Ascending aorta (tissue), 2 donors: ENCODE data around the gene RPTOR. TPM values are rescaled to one million over a fixed set of nuclear protein-coding genes. Genes with fewer than 3 reads are reported as not detected.

Experiments
- DNase-seq, 2 donors: peaks; one replicate each; pipeline ENCODE4 v3.0.0-alpha.2; 2019; ENCODE audit warnings: low spot score in 2 of 2
- H3K27ac ChIP-seq, 2 donors: fragments of 200-600 bp; sonication (generic); one replicate each; pipeline ENCODE4 v1.5.1; 2016 to 2017; ENCODE audit warnings: mild to moderate bottlenecking in 1 of 2
- H3K27me3 ChIP-seq: fragments of 200-600 bp; sonication (generic); one replicate; pipeline ENCODE4 v1.5.1; 2017
- H3K36me3 ChIP-seq, 2 donors: fragments of 200-600 bp; sonication (generic); one replicate each; pipeline ENCODE4 v1.5.1; 2016
- H3K4me1 ChIP-seq, 2 donors: fragments of 200-600 bp; sonication (generic); one replicate each; pipeline ENCODE4 v1.5.1; 2016 to 2017; ENCODE audit warnings: mild to moderate bottlenecking in 1 of 2
- H3K4me3 ChIP-seq, 2 donors: fragments of 200-600 bp; sonication (generic); one replicate each; pipeline ENCODE4 v1.5.1; 2016 to 2017; ENCODE audit warnings: mild to moderate bottlenecking in 1 of 2
- H3K9me3 ChIP-seq, 2 donors: fragments of 200-600 bp; sonication (generic); one replicate each; pipeline ENCODE4 v1.5.1; 2016
- intact Hi-C: fragments of 100-400 bp; cut with DNase I; formaldehyde crosslinking; loops from one replicate; pipeline ENCODE4 v1.15.1; 2023
- total RNA-seq: library from RNA; depleted of rRNA; stranded (reverse); fragments of >200 nt; gene quantifications from one replicate; pipeline ENCODE4 v1.1.0, GENCODE V29; 2016
- TF ChIP-seq, protein P1 (sequence below), 3 experiments: fragments of 200-600 bp in 2 of 3; fragments of 450-650 bp in 1 of 3; sonication (generic) in 2 of 3; IDR thresholded peaks; one replicate each; pipeline ENCODE4 v1.5.1; 2016 to 2019; ENCODE audit warnings: antibody characterized with exemption in 3 of 3, mild to moderate bottlenecking in 1 of 3, moderate library complexity in 1 of 3

The RPTOR gene
- total RNA-seq, 1 donor from 2014 or later = 36.1 TPM

DNA sequence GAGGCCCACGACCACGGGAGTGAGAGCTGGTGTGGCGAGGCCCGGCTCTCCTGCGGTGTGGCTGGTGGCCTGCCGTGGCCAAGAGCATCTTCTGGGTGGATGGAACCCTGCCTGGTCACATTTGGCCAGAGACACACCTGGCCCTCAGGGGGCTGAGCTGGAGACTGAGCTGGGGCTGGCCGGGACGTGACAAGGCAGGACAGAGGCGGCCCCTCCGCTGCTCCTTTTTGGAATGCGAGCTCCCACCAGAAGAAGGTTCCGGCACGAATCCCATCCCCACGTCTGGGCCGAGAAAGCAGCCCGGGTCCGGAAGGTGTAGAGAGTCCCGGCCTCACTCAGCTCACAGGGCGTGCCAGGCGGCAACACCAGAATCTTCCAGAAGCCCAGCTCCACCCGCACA, 421.0 kb downstream of the RPTOR start:
- intact Hi-C loops = no loop called here
- no peak for DNase-seq
- TF ChIP-seq, protein P1, sequence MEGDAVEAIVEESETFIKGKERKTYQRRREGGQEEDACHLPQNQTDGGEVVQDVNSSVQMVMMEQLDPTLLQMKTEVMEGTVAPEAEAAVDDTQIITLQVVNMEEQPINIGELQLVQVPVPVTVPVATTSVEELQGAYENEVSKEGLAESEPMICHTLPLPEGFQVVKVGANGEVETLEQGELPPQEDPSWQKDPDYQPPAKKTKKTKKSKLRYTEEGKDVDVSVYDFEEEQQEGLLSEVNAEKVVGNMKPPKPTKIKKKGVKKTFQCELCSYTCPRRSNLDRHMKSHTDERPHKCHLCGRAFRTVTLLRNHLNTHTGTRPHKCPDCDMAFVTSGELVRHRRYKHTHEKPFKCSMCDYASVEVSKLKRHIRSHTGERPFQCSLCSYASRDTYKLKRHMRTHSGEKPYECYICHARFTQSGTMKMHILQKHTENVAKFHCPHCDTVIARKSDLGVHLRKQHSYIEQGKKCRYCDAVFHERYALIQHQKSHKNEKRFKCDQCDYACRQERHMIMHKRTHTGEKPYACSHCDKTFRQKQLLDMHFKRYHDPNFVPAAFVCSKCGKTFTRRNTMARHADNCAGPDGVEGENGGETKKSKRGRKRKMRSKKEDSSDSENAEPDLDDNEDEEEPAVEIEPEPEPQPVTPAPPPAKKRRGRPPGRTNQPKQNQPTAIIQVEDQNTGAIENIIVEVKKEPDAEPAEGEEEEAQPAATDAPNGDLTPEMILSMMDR (IDR thresholded peaks at IDR 0.05) = no peak
- Histone ChIP-seq H3K9me3 (no peaks in the 10 kb centered on the region), H3K4me3 (no peak overlapping the region), H3K4me1 (peaks cover 3 to 26% of the 10 kb centered on the region in 2 donors), H3K27me3 (no peaks in the 10 kb centered on the region), H3K27ac (no peak overlapping the region), H3K36me3 (peaks cover 9 to 15% of the 10 kb centered on the region in 2 donors)

DNA sequence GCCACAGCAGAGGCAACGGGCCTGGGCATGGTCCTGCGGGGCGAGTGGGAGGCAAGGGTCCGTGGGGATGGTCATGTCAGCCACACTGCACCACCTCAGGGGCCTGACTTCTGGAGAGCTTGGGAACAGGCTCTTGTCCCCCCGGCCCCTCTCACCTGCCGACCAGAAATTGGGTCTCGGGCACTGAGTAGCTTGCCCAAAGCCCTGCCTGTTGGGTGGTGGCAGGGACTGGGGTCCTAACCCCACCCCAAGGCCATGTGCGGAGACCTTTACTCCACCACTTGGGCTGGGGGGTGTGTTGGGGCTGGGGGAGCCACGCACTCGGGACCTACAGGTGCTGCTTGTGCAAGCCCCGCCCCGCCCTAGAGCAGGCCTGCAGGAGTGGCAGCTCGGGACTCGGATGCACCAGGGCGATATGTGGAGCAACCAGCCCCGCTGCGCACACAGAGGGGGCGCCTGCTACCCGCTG, 422.8 kb downstream of the RPTOR start:
- Histone ChIP-seq H3K36me3 (peaks cover 9 to 15% of the 10 kb centered on the region in 2 donors), H3K4me1 (peaks cover 3 to 24% of the 10 kb centered on the region in 2 donors), H3K9me3 (no peaks in the 10 kb centered on the region), H3K27me3 (peaks cover 7% of the 10 kb centered on the region), H3K4me3 (no peak overlapping the region), H3K27ac (no peak overlapping the region)
- no peak for DNase-seq
- intact Hi-C loops = no loop called here
- TF ChIP-seq, protein P1 (IDR thresholded peaks at IDR 0.05) = no peak

DNA sequence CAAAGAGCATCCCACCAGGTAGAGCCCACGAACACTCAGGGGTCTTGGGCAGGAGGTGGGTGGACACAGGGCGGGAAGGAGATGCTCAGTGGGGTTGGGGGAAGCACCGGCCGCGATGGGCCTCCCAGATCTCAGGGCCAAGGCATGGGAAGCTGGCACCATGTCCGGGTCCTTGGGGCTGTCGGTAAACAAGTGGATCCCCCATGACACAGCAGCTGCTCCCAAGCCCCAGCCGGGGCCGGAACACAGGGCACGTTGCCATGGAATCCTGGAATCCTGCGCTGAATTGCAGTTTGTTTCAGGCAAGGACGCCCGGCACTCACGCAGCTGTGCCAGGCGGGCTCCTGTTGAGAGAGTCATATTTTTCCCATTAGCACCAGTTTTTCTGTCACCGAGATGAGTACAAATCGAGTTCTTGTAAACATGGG, 424.0 kb downstream of the RPTOR start:
- intact Hi-C loops = no loop called here

DNA sequence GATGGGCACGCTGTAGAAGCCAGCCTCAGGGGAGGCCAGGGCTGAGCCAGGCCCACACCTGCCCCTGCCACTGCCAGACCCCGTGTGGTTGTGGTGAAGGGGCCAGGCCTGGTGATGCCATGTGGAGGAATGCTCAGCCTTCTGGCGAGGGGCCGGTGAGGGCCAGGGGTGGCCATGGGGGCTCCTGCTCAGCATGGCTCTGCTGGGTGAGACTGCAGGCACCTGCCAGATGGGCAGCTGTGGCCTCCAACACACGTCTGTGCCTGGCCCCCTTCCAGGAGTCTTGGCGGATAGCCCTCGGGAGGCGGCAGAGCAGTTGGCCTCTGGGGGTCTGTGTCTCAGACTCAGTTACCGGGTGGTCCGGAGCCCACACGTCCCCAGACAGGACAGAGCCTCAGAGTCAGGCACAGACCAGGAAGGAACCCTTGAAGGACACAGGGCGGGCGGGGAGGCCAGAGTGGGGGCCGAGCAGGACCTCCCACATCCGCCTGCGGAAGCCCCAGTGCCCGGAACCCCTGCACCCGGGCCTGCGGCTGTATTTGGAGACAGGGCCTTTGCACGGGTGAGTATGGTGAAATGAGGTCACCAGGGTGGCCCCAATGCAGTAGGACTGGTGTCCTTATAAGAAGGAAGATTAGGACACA, 424.5 kb downstream of the RPTOR start:
- no peak for DNase-seq
- H3K9me3 ChIP-seq = no peaks in the 10 kb centered on the region
- TF ChIP-seq, protein P1 (IDR thresholded peaks at IDR 0.05) = no peak
- H3K27me3 ChIP-seq = peaks cover 7% of the 10 kb centered on the region
- peak overlapping the region in 1 of 2 donors; percentile 12 for H3K27ac ChIP-seq
- peaks cover 8 to 11% of the 10 kb centered on the region in 2 donors for H3K36me3 ChIP-seq
- intact Hi-C loops = no loop called here
- no peak overlapping the region for H3K4me3 ChIP-seq
- peaks cover 3 to 24% of the 10 kb centered on the region in 2 donors for H3K4me1 ChIP-seq

More for the DNA sequence above, 424.0 kb downstream of the RPTOR start:
- H3K9me3 ChIP-seq = no peaks in the 10 kb centered on the region
- H3K4me1 ChIP-seq = peaks cover 3 to 24% of the 10 kb centered on the region in 2 donors
- H3K27me3 ChIP-seq = peaks cover 7% of the 10 kb centered on the region
- H3K27ac ChIP-seq = peak overlapping the region in 1 of 2 donors; percentile 12
- DNase-seq = peak in 1 of 2 donors; percentile 83
- H3K4me3 ChIP-seq = no peak overlapping the region
- TF ChIP-seq, protein P1 (IDR thresholded peaks at IDR 0.05) = no peak
- peaks cover 9 to 15% of the 10 kb centered on the region in 2 donors for H3K36me3 ChIP-seq

DNA sequence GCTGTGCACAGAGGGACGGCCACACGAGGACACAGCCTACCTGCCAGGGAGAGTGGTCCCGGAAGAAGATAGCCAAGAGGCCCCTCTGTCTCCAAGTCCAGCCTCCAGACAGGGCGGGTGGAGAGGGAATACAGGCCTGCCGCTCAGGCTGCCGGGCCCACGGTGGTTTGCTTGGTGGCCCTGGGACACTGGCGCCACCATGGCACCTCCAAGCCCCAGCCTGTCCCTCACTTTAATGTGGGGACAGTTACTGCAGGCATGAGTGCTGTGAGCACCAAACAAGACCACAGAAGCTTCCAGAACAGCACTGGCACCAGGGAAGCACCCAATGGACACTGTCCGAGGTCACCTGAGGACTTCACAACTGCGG, 425.0 kb downstream of the RPTOR start:
- Histone ChIP-seq H3K4me1 (peaks cover 3 to 24% of the 10 kb centered on the region in 2 donors), H3K9me3 (no peaks in the 10 kb centered on the region), H3K27ac (no peak overlapping the region), H3K27me3 (peaks cover 7% of the 10 kb centered on the region), H3K4me3 (no peak overlapping the region), H3K36me3 (peaks cover 4 to 7% of the 10 kb centered on the region in 2 donors)
- TF ChIP-seq, protein P1 (IDR thresholded peaks at IDR 0.05) = no peak
- intact Hi-C loops = no loop called here
- no peak for DNase-seq
